ENCODE results near the gene TSPO2.
"Not testable (repeated sequence)": the region's sequence is repeated elsewhere in the genome, so short reads cannot be mapped to it uniquely, and the experiment has no call there.

TSPO2 gene, protein sequence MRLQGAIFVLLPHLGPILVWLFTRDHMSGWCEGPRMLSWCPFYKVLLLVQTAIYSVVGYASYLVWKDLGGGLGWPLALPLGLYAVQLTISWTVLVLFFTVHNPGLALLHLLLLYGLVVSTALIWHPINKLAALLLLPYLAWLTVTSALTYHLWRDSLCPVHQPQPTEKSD

DNA sequence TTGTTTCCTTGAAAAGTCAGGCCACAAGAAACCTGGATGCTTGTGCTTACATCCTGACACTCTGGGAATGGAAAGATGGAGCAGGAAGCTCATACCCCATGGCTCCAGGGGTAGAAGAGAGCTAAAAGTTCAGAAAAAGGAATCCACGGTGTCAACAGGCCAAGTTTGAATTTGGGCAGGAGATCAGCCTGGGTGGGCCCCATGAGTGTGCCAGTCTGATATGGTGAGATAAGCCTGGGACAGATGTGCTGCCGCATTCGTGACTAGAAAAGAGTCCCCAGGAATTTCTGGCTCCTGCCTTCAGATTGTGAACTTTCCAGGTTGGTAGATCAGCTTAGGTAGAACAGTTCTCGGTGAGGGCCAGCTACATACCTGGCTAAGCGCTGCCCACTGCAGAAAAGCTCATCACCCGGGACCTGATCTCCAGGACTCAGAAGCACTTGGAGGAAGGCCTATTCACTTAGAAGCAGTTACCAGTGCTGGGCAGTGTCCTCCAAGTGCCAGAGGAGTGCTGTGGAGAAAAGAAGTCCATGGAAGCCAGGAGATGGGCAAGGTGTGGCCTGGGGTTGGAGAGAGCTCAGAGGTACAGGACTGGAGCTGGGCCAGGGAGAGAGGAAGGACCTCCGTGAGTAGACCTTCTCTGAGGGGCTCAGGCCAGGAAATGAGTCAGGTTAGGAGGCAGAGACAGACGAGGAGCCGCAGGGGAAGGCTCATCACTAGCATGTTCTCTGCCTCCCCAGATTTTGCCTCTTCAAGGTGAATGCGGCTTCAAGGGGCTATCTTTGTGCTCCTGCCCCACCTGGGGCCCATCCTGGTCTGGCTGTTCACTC lies at the start of gene TSPO2:
Gene TSPO2, plus strand, starts transcription at position 242 of the 830 bp plus-strand sequence. Its CDS starts 519 bp downstream, at position 761.
- DNase-seq = no peak

DNA sequence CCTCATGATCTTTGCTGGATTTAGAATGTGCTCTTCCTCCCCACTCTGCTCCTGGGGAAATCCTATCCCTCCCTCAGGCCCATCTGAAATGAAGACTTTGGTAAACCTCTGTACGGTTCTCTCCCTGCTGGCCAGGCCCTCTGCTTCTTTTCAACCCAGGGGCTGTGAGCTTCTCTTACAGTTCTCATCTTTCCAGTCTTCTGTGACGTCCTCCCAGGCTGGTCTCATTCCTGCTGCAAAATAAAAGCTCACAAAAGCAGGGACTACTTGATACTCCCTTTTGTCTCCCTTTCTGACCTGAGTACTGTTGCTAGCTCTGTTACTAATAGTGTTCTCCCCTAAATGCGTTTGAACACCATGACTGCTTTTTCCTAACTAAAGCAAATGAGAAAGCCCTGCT lies 49.5 kb upstream of the TSPO2 start:
- DNase-seq = no peak

DNA sequence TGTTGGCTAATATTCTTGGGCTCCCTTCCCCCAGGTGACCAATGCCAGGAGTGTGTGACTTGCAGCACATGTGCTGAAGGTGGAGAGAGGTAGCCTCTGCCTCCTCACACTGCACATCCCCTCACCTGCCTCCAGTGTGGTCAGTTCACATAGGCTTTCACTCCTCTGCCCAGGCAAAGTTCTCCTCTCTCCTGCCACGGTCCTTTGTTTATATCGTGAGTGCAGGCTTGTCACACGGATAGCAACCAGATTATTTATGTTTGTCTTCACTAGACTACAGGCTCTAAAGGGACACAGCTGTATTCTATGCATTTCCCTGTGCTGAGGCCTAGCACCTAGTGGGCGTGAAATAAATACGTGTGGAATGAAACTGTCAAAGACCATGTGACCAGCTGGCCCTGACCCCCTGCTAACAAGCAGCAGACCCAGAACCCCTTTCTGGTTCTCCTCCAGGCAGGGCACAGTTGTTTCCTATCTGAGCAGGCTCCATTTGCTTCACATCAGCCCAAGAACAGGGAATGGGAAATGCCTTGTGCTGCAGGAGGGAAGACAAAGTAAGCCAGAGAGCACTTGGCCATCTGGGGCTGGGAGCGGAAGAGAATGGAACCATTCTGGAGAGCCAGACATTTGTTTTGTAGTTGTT lies 45.6 kb upstream of the TSPO2 start:
- DNase-seq = peak; percentile 24

DNA sequence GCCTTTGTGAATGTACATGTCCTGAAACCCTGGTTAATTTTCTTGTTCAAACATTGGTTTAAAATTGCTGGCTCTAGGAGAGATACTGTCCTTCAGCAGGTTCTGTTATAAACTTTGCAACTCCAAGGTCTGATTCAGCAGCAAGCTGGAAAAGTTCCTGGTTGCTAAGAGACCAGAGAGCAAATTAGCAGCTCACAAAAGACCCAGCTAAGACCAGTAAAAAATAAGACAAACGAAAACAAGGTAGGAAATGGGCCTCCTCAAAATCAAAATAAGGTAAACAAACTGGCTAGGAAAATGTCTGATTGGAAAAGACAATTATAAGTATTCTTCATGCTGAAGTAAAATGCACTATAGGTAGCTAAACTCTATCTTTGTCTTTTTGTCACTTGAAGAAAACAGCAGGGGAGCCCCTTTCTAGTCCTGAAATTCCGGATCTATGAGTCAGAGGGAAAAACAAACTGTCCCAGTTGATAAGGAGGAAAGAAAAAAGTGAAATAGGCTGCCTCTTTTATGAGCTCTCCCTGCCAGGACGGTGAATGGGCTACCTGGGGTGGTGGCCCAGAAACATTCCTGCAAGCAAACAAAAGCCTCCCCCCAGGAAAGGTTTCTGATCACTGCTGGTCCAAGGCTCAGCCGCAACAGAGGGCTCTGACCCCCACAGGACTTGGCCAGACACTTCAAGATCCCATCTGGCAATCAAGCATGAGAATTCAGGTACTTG lies 44.9 kb upstream of the TSPO2 start:
- DNase-seq = peak; percentile 35

DNA sequence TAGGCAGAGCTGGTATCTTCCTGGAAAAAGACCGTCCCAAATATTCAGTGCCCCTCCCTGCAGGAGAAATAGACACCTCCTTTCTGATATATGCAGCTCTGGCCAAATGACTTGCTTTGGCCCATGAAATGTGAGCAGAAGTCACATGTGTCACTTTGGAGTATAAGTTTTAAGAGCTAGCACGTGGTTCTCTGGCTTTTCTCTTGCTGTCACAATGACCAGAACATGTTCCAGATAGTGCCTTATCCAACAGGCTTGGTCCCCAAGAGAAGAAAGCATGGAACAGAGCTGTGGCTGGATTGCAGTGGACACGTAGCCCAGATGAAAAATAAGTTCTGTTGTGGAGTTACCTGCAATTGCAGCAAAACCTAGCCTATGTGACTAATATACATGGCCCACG lies 43.6 kb upstream of the TSPO2 start:
- DNase-seq = no peak

DNA sequence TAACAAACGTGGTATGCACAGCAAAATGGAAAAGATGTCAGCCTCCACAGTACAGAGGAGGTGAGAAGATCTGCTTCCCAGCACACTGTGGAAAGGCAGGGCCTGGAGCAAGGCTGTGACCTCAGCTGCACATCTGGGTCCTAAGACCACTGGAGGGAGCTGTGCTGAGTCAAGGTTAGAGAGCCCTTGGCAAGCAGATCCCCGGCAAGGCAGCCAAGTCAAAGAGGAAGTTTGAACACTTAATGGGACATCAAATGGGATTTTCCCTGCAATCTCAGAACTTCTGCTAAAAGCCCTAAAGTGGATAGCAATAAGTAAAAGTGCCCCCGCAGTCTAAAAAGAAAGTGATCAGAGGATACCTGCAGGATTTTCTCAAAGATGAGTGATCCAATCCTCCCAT lies 42.7 kb upstream of the TSPO2 start:
- peak; percentile 69 for DNase-seq

DNA sequence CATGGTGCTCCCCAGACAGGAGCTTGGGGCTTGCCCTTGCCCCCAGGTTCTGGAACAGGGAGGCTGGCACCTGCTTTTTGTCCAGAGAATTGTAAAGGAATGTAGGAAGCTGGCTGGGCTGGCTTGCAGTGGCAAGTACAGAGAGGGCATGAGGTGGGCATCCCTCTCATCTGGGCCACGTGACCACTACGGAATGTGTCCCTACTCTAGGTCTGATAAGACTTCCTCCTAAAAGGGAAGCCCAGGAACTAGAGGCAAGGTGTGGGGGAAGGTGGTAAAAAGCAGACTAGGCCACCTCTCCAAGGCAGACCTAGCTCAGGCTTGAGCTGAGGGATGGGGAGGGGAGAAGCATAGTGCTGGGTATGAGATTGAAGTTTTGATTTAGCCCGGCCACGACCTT lies 42.0 kb upstream of the TSPO2 start:
- no peak for DNase-seq

DNA sequence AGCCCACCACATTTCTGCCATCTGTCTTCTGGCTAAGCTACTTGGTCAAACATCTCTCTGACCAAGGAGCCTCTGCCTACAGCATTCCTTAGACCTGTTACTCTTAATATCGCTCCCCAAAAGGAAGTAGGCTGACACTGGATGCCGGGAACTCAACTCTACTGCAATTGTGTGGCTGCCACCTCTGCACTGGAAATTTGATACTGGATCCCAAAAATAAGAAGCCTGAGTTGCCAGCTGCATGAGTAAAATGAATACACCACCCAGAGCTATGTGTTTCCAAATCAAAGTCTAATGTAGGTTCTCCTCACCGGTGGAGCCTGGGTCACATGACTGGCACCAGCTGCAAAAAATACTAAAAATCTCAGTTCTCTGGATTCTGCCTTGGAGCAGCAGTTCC lies 40.1 kb upstream of the TSPO2 start:
- DNase-seq = no peak

DNA sequence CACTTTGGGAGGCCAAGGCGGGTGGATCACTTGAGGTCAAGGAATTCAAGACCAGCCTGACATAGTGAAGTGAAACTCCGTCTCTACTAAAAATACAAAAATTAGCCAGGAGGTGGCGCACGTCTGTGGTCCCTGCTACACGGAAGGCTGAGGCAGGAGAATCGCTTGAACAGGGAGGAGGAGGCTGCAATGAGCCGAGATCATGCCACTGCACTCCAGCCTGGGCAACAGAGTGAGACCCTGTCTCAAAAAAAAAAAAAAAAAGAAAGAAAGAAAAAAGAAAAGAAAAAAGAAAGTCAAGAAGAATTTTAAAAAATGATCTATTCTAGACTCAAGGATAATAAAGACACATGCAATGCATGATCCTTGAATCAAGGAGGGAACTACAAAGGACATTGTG lies 36.0 kb upstream of the TSPO2 start:
- DNase-seq = not testable (repeated sequence)

DNA sequence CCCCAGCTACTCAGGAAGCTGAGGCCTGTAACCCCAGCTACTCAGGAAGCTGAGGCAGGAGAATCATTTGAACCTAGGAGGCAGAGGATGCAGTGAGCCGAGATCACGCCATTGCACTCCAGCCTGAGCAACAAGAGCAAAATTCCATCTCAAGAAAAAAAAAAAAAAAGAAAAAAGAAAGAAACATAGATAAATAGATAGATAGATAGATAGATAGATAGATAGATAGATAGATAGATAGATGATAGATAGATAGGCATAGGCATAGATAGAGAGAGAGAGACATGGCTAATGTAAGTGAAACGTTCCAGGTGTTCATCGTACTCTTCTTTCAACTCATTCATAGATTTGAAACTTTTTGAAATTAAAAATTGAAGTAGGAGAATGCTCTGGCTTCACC lies 35.3 kb upstream of the TSPO2 start:
- DNase-seq = not testable (repeated sequence)

DNA sequence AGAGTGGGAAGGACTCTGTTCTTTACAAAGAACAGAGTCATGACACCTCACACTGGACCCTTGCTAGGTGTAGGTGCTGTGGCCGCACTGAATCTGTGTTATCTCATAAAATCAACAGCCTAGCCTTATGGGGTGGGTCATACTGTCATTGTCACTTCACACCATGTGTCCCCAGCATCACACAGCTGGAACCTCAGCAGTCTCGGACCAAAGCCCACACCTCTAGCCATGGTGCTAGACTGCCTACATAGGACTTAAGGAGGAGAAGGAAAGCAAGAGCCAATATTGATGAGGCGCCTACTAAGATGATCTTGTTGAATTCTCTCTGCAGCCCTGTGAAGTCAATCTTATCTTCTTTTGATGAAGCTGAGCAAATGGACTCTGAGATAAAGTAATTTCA lies 34.3 kb upstream of the TSPO2 start:
- no peak for DNase-seq

DNA sequence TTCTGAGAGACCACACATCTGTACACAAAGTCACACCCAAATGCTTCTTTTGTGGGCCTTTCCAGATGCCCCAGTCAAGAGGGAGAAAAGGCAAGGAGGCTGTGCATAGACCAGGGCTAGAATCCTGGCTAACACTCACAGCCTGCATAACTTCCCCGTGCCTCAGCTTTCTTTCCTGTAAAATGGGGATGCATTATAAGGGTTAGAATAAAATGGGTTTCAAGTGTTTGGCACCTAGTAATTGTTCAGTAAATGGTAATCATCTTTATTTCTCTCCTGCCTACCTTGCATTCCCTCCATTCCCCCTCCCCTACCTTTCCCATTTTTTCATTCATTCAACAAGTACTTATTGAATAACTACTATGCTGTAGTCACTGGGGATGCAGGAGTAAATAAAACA lies 32.6 kb upstream of the TSPO2 start:
- no peak for DNase-seq

DNA sequence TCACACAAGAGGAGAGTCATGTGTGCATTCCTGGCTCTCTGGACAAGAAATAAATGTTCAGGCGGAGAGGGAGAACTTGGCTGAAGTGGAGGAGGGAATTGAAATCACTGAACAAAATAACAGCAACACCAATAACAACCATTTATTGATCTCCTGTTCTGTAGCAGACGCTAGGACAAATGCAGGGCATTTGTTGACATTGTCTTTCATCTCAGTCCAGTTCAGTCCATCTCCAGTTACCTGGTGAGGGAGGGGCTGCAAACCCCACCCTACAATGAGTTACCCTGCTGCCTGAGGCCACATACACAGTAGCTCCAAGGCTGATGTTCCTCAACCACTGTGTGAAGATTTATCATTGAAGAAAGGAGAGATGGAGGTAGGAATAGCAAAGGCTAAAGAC lies 30.6 kb upstream of the TSPO2 start:
- no peak for DNase-seq

DNA sequence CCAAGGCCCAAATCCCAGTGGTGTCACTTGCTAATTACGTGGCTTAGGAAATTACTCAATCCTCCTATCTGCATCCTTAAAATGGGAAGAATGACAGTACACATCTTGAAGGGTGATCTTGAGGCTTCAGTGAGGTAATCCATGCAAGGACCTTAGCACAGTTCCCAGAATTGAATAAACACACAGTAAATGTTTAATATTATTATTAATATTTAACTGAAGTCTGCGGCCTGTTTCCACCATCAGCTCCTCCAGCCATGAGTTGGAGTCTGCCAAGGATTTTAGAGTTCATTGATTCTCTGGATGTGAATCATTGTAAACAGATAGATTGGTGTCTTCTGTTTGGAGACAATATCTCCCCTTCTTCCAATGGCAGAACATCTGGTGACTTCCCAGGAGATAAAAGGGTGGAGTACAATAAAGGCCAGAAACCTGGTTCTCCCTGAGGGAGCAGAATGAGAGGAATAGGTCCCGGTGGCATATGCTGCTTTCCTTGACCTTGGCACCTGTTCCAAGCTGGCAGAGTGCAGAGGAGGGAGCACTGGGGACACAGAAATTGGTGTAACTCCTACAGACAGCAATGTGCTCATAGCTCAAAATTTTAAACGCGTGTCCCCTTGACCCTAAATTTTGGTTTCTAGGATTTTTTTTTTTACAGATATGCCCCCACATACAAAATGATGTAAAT lies 28.7 kb upstream of the TSPO2 start:
- no peak for DNase-seq

DNA sequence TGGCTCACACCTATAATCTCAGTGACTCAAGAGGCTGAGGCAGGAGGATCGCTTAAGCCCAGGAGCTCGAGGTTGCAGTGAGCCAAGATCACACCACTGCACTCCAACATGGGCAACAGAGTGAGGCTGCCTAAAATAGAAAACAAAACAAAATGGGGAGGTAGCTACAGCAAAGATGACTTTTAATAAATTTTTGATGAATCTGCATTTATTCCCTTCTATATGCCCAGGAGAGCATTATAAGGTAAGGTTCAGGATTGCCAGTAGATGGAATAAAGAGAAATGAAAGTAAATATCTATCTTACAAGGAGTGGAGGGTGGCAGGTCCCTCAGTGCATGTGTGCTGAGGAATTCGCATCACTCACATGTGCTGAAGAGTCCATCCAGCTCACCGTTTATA lies 27.5 kb upstream of the TSPO2 start:
- DNase-seq = no peak

DNA sequence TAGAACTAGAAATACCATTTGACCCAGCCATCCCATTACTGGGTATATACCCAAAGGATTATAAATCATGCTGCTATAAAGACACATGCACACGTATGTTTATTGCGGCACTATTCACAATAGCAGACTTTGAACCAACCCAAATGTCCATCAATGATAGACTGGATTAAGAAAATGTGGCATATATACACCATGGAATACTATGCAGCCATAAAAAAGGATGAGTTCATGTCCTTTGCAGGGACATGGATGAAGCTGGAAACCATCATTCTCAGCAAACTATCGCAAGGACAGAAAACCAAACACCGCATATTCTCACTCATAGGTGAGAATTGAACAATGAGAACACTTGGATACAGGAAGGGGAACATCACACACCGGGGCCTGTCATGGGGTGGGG lies 26.4 kb upstream of the TSPO2 start:
- DNase-seq = not testable (repeated sequence)

DNA sequence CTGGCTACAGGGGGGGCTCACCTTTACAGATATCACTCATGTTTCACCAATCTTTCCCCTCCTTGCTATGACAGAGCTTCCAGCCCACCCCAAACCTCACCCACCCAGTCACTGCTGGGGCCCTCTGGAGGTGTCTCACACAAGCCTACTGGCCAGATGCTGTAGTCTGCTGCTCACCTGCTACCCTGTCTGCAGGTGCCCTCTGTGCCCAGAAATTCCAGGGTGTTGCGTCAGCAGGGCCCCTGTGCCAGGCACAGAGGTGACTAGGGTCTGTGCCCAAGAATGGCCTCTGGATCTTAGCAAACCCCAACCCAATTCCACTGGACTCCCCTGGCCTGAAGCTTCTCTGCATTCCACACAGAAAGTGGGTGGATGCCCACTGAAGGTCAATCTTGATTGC lies 24.6 kb upstream of the TSPO2 start:
- no peak for DNase-seq

DNA sequence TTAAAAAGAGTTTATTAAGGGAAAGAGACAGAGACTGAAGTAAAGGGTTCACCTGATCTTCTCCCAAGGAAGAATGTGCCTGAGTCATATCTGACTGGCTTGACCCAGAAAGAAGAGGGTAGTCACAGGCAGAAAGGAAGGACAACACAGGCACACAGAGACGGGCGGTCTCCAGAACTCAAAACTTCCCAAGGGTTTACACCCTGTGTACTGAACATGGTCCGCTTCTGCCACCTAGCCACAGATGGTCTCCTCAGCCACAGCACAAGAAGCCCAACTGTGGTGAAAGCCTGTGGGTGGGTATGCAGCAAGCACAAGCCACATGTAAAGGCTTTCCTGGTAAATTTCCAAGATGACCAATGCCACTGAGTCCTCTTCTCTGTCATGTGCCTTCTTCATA lies 20.4 kb upstream of the TSPO2 start:
- DNase-seq = peak; percentile 45

DNA sequence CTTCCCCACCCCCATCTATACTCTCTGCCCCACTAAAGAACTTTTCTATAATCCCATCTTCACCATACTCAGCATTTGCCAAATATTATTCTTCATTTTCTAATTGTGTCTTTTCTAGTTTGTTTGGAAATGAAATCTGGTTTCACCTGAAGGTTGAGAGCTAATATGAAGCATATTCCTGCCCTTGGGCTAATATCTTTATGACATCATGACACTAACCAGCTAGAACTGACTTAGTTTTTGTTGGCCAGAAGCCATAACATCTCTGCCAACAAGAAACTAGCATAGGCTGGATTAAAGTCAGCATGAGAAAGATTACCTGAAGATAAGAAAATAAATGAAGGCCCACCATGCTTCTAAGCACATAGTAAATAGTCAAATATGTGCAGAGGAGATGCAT lies 20.0 kb upstream of the TSPO2 start:
- DNase-seq = no peak

DNA sequence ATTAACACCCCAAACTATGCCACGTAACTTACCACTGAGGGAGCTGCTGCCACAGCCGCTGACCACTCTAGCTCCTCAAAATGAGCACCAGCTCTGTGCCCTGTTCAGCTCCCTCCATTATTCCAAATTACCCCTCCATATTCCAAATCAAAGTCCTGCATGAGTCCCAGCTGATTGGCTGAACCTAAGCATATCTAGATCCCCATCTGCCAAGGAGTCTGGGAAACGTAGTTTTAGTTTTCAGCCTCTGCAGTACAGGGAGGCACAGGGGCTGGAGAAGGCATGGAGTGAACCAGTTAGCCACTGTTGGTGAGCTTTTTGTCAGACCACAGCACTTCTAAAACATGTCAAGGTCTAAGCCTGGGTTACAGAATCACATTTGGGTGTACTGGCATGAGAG lies 19.2 kb upstream of the TSPO2 start:
- DNase-seq = no peak

DNA sequence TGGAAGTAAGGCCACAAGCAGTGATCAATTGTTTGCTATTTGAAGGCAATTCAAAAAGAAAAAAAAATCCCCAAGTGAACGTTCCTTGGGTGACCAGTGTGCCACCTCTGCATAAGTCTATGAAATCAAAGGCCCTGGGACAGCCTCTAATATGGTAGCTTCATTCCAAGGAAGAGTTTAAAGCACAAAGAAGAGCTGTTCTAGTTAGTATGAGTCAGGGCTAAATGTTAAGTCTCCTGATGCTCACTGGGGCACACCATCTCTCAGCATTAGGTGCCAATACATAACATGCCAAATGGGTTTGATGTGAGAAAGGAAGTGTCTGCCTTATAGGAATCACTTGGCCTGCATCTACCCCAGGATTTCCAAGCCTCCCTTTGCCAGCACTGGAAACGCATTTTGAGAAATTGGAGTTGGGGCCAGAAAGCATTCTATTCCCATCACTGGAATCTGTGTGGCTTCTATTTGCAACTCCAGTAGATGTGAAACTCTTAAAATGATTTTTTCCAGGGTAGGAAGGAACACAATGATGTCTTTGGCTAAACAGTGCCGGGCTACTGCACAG lies 16.2 kb upstream of the TSPO2 start:
- no peak for DNase-seq

DNA sequence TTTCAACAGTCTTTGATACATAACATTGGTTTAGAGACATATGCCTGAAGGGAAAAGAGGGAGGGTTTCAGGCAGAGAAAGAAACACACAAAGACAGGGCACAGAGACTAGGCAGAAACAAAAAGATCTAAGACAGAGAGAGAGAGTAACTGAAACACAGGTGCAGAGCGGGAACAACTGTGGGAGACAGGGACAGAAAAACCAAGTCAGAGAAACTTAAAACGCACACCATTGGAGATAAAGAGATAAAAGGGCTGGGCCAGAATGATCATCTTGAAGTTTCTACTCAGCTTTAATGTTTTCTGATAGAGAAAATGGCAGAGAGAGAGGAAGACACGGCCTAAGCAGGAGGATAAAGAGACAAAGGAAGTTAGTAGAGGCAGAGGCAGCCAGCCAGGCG lies 15.0 kb upstream of the TSPO2 start:
- no peak for DNase-seq
